ENCODE data around the gene GOLGA6C. TPM values are rescaled to one million over a fixed set of nuclear protein-coding genes. Genes with fewer than 3 reads are reported as not detected.
A peak's percentile ranks its signal among the peaks of the same experiment; 100 is the strongest.
"Not testable (repeated sequence)": the region's sequence is repeated elsewhere in the genome, so short reads cannot be mapped to it uniquely, and the experiment has no call there.

GOLGA6C gene
- total RNA-seq, 1 experiment from 2014 or later = 0.34 TPM

DNA sequence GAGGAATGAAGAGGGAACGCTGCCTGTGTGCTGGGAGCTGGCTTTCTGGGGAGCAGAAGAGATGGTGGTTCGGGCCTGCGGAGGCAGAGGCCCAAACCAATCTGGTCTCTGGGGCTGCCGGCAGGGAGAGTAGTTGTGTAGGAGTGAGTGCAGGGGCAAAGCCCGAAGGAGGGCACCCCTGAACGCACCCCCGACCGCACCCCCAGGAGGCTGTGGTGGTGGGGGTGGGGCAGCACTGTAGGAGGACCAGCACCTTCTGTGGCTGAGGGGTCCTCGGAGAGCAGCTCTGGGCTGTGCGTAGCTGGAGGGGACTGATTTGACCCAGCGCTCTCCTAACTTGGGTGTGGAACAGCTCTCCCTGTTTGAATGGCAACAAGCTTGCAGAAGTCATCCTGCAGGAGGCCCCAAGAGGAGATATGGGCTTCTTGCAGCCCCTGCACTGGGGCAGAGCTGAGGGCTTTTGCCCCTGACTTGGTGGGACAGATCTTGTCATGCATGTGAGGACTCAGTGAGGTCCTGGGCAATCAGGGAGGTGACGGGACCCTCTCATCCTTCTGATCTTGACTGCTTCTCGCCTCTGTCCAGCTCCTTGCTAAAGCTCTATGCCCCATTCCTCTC, 30.4 kb upstream of the GOLGA6C start:
- no peak for DNase-seq (ENCODE audit: low read depth)

DNA sequence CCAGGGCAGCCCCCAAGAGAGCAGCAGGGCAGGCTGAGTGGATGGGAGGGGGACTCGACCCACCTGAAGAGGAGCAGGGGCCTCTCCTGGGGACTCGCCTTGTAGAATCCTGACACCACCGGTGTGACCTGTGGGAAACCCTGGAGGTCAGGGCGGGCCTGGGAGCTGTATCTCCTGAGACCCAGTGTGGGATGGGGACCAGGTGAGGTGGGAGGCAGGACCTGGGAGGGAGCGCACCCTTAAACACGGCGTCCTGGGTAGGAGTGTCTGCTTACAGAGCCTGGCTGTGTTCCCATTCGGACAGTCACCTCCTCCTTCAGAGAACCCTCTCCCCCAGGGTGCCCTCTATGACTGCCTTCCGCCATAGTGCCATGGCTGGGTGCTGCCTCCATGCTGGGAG, 29.3 kb upstream of the GOLGA6C start:
- no peak for DNase-seq (ENCODE audit: low read depth)

DNA sequence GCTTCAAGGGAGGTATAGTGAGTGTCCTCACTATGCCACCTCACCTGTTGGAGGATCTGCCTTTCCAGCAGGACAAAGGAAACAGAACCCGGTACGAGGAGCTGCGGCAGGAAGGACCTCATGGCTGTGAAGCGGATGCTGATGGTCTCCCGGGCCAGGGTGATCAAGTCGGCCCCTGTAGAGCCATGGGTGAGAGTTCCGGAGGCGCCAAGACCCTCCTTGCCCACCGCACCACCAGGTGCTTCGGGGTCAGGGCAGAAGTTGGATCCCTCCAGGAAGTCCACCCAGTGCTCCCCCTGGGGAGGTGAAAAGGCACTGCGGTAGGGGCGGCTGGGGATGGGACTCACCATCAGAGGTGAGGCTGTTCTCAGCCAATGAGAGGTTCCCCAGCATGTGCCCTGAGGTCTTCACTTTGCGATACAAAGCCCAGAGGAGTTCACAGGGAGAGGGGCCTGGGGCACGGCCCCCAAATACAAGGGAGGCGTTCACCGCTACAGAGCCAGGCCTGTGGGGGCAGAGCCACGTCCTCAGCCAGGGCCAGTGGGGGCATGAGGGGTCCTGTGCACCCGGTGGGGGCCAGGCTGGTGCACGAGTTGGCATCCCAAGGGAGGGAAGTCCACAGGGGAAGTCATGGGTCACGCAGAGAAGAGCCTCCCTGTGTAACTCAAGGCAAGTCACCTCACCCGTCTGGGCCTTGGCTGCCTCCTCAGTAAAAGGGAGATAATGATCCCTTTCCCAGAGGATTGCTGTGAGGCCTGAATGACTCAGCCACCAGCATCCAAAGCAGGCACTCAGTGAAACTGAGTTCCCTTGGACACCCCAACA, 28.7 kb upstream of the GOLGA6C start:
- DNase-seq (ENCODE audit: low read depth) = peak; percentile 54

DNA sequence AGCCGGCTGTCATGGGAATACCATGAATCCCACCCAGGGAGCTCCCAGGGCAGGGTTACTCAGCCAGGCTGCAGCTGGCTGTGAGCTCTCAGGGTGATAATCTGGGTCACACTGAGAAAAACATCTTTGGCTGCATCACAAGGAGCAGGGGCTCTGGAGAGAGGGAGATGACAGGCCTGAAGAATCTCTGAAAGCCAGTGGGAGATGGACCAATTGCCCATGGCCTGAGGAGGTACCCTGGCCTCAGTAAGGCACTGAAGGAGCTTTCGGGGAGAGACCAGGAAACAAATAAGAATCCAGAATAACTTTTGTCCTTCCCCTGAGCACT, 28.2 kb upstream of the GOLGA6C start:
- no peak for DNase-seq (ENCODE audit: low read depth)

DNA sequence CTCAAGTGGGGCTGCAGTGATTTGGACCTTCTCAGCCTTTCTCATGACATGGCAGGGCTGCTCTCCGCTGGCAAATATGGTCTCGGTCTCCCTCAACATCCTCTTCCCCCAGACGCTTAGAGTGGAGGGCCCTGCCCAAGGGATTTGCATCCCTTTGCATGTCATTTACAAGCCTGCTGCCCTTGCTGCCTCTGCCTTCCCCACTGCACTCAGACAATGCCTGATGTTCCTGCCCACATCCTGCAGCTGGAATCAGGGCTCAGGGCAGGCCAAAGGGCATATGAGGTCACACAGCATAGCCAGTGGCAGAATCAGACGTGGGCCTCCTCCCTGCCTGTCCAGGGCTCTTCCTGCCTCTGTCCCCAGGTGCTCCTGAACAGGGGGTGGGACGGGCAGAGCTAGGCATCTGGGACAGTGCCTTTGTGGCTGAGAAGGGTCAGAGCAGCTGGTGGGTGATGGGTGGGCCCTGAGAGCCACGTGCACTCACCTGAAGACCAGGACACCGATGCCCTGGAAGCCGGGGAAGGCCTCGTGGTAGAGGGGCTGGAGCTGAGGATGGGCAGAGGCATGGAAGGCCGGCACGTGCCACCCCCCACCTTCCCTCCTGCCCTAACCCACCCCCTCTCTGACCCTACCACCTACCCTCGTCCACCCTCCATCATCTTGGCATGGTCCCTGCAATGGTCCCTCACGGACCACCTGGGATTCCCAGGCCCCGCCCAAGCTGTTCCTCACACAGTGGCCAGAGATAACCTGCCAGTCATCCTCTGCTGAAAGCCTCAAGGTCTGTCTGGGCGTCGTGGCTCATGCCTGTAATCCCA, 27.4 kb upstream of the GOLGA6C start:
- DNase-seq (ENCODE audit: low read depth) = no peak

DNA sequence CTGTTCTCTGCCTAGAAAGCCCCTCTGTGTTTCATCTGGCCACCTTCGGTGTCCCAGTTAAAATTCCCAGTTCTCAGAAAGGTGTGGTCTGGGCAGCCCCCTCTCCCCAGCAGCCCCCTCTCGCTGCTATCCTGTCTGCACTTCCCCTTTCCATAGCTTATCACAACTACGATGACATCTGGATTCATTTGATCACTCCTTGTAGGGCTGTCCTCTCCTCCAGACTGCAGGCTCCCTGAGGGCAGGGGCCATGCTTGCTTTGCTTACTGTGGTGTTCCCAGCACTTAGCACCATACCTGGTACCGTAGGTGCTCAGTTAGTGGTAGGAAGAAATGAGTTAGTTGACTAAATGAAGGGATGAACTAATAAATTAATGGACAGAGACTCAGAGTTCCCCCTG, 26.3 kb upstream of the GOLGA6C start:
- no peak for DNase-seq (ENCODE audit: low read depth)

DNA sequence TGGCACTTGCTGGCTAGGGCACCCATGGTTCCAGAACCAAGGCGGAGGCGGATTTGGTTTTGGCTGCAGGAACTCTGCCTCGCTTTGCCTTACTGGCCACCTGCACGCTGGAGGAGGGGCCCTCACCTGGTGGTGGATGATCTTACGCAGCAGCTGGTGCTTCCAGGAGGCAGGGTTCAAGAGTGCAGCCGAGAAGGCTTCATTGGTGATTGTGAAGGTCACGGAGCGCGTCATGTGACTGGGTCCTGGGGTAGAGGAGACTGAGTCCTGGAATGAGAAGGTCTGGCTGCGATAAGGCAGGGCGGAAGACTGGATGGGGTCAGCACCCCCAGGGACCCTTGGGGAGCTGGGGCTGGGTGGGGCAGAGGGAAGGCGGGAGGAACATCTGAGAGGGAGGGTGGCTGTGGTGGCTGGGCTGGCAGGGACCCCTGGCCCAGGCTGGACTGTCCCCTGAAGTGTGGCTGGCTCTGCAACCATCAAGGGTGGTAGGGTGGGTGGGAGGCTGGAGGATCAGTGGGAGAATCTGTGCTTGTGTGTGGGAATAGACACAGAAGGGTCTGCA, 25.8 kb upstream of the GOLGA6C start:
- no peak for DNase-seq (ENCODE audit: low read depth)

DNA sequence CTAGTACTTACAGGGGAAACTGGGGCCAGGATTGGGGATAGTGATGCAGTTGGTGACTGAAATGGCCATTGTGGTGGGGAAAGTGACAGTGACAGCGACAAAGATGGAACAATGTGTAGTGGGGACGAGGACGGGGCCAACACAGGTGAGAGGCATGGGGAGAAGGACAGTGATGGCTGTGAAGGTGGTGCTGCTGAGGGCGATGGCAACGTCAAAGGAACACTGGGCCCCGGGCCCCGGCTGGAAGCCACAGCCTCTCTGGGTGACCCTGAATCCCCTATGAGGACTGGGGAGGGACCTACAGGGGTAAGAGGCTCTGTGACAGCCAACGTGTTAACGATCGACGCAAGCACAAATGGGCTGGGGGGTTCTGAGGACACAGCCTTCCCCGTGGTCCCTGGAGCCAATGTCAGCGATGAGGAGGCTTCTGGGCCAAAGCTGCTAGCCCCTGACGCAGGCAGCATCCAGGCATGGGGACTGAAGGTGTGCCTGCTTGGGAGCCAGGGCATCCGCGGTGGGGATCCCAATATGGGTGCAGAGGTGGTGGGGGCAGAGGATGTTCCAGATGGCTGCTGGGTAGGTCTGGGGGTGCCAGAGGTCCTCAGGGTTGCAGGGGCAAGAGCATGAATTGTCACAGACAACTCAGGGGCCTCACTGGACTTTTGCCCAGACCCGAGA, 25.2 kb upstream of the GOLGA6C start:
- no peak for DNase-seq (ENCODE audit: low read depth)

DNA sequence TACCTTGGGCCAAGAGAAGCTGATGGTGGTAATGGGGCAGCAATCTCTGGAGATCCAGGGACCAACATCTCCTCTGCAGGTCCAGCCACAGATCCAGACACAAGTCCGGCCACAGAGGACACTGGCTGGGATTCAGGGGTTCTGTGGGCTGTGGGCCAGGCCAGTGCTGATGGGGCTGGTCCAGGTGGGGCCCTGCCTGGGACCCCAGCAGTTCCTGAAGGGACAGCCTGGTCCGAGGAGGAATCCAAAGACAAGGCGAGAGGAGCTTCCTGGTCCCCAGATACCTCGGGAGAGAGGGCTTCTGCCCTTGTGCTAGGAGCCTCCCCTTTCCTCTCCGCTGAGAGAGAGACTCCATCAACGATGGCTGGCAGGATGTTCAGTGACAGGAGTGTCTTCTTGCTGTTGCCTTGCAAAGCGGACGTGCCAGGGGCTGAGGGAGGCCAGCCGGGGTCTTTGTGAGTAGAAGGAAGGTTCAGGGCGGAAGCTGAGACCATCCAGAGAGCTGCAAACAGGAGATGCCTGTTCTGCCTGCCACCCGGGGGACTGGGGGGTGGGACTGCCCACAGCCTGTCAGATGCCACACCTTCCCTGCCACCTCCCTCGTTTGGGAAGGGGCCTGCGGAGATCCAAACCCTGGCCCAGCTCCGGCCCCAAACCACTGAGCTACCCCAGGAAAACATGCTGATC, 24.5 kb upstream of the GOLGA6C start:
- no peak for DNase-seq (ENCODE audit: low read depth)

DNA sequence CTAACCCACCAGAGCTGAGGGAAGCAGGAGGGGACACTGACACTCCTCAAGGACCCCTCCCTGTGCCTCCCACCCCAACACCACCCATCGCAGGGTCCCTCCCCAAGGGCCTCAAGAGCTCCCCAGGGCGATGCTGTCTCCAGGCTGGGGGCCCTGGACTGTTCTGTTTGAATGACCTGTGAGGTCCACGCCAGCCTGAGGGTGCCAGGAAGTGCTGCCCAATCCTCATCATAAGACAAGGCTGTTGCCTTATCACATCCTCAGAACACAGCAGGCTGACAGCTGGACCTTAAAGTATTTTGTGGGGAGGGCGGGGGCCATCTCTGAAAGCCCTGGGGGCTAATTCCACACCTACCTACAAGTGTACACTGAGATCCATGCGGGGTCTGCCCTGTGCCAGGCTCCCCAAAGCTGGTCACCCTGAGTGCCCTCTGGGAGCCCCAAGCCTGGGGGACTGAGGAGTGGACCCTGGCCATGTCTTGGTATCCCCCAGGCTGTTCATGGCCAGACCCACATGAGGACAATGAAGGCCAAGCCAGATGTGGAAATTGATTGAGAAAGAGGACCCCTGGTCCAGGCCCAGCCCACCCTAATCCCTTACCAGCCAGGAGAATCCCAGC, 23.8 kb upstream of the GOLGA6C start:
- no peak for DNase-seq (ENCODE audit: low read depth)

DNA sequence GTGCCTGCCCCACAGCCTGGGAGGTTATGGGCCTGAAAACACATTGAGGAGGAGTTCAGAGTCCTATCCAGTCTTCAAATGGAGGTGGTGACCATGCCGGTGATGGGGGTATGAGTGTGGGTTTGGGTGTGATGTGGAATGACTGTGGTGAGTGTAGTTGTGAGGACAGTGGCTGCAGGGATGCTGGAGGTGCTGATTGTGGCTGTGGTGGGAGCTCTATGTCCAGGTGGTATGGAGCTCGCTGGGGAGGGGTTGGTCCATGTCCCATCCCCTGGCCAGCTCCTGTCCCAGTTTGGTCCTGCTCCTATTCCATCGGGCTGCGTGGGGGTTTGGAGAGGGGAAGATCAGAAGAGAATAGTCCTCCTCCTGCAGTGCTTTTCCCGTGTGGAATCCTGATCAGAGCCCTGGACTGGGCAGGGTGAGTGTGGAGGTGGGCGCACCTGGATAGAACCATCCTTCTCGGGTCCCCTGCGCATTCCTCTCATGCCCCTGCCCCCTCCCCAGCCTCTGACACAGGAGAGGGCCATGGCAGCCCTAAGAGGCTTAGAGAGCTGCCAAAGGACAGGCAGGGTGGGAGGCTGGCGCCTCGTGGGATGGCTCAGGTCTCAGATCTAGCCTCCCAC, 23.0 kb upstream of the GOLGA6C start:
- DNase-seq (ENCODE audit: low read depth) = no peak

DNA sequence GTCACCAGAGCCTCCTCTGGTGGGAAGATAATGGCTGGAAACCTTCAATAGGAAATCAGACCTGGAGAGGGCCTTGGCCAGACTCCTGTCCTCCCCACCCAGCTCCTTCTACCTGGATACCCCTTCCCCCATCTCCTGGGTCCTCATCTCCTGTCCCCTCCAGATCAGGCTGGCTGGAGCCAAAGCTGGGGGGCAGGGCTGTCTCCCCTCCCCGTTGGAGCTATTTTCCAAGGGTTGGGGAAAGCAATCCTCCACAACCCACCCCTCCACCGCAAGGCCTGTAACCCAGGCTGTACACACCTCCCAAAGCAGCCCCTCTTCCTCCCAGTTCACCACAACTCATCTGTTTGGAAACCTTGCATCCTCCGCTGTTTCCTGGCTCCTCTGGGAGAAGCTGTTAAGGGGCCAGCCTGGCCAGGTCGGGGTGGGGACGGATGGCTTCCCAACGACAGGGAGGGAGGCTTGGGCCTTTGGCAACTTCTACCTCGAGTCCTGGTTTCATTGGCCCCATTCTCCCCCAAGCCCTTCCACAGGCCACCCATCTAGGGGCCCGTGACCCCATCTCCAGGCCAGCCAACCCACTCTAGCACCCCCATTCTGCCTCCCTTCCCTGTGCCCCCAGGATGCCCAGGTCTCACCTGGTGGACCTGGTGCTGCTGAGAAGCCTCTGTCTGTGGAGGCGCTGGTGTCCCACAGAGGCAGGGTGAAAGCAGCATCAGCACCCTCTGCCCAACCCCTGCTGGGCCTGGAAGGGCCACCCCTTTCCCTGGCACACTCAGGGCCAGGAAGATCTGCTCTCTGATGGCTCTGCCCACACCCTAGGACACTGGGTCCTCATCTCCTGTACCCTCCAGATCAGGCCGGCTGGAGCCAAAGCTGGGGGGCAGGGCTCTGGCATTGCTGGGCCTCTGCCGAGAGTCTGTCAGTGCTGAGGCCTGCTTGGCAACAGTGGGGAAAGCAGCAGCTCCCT, 22.1 kb upstream of the GOLGA6C start:
- DNase-seq (ENCODE audit: low read depth) = no peak

DNA sequence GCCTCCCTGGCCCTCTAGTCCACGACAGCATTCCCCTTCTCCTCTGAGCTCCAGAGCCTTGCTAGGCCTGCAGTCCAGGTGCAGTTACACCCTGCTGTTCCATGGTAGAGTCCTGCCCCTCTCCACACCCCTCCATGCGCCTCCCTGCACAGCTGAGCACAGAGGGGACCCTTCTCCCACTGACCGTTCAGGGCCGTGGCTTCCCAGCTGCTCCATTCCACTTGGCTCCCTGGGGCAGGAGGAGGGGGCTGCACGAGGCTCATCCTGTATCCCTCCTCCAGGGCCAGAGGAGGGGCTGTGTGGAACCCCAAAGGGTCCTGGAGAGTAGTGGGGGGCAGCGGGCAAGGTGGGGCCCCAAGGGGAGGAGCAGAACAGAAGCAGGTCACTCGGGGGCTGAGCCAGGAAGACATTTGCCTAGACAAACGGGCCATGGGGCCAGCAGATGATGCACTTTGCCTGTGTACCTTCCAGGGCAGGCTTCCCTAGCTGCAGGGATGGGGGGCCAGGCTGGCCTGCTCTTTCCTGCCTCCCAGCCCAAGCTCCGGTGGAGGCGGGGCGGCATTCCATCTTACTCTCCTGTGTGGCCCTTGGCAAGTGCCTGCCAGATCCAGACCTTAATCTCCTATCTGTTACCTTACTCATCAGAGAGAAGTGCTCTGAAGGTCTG, 20.7 kb upstream of the GOLGA6C start:
- no peak for DNase-seq (ENCODE audit: low read depth)

DNA sequence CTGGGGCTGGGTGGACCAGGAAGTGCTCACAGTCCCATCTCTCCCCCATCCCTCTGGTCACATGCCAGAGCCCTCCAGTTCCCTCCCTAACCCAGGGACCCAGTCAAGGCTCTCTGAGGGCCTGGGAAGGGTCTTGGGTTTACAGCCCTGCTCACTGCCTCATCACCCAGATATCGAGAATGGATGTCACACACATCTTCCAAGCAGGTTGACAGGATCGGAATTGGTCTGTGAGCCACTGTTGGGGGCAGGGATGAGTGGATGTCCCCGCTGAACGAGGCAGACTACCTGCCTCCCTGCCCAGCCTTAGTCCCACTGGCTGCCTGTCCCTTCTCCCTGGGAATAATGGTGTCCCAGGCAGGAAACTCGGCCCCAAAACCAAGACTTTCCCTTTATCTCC, 20.0 kb upstream of the GOLGA6C start:
- DNase-seq (ENCODE audit: low read depth) = no peak

DNA sequence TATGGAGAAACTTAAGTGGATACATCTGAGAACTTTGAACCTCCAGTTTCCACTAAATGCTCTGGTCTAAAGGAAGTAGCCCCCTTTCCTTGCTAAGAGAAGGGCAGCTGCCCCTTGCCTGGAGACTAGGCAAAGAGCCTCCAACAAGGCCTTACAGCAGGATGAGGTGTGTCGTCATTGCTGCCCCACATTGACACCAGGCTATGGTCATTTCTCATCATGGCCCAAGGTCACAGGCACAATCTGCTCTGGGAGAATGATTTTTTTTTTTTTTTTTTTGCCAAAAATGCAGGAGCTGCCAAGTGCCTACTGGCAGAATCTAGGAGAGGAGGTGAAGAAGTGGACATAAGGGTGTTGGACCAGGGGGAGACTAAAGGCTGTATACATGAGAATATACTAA, 12.4 kb upstream of the GOLGA6C start:
- not testable (repeated sequence) for DNase-seq (ENCODE audit: low read depth)

DNA sequence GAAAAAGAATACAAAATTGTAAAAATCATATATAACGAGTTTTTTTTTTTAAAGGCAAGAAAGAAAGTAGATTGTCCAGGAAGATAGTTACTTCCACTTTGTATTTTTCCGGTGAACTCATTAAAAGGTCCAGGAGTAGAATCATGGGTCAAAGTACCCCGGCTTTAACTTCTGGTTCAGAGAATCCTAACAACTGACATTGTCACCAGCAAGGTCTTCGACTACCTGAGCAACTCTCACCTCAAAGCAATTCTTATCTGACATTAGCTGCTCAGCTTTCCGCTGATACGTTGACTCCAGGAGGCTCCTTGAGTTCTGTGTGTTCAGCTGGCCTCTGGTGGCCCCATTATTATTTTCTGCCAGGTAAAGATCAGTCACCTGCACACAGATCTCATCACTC, 9.1 kb upstream of the GOLGA6C start:
- not testable (repeated sequence) for DNase-seq (ENCODE audit: low read depth)

DNA sequence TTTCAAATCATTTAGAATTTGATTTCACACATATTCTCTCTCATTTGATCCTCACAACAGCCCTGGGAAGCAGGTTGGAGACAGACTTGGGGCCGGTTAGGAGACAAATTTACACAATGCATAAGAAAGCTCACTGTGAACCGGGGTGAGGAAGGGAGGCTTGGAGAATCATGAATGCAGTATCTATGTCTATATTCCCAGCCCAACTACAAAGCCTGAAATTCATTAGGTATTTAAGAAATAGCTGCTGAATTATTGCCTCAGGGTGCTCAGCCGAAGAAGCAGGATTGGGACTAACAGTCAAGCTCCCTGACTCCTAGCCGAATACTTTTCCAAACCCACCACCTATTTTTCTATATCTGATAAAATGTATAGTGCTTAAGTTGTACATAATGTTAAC, 8.4 kb upstream of the GOLGA6C start:
- DNase-seq (ENCODE audit: low read depth) = no peak

DNA sequence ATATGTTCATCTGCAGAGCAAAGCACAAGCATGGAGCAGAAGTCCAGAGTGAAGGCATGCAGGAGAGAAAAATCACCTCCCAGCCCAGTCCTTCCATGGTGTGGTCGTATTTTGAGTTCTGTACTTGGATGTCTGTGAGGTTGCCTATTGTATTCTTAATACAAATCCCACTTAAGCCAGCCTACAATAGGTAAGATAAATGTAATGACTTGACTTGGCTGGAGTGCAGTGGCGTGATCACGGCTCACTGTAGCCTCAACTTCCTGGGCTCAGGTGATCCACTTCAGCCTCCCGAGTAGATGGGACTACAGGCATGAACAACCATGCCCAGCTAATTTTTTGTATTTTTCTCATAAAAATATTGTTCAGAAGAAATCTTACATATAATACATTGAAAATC, 6.8 kb upstream of the GOLGA6C start:
- not testable (repeated sequence) for DNase-seq (ENCODE audit: low read depth)

DNA sequence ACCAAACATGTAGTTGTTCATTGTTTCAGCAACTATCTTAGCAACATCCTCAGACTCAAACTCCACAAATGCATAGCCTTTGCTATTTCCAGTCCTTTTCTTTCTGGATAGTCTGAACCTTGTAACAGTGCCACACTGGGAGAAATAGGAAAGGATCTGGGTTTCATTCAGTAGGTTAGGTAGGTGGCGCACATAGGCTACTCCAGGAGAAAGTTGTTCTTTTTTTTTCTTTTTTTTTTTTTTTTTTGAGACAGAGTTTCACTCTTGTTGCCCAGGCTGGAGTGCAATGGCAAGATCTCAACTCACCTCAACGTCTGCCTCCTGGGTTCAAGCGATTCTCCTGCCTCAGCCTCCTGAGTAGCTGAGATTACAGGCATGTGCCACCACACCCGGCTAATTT, 5.8 kb upstream of the GOLGA6C start:
- not testable (repeated sequence) for DNase-seq (ENCODE audit: low read depth)

Data from Daoy (cell line).